Right lung (tissue), 5 donors: ENCODE data around the gene COPRS. TPM values are rescaled to one million over a fixed set of nuclear protein-coding genes. Genes with fewer than 3 reads are reported as not detected.
"Not testable (repeated sequence)": the region's sequence is repeated elsewhere in the genome, so short reads cannot be mapped to it uniquely, and the experiment has no call there.

Source experiments
- DNase-seq, 2 donors: peaks; one replicate each; pipeline ENCODE4 v3.0.0-alpha.2; 2013
- polyA plus RNA-seq, 5 donors: library from polyadenylated mRNA; unstranded; fragments of 120-200 nt; gene quantifications; one replicate each; pipeline versions ENCODE4 v1.2.1 to v1.2.3, GENCODE V29; 2013; ENCODE audit warnings: inconsistent platforms in 1 of 5, low replicate concordance in 1 of 5; ENCODE audit not compliant: insufficient read length in 5 of 5, insufficient read depth in 1 of 5

The COPRS gene
- polyA plus RNA-seq, 5 donors = 33.8 to 44.9 (median 38.3) TPM

GRCh38 chr17:31854672-31855071 lies 4.4 kb downstream of the COPRS start:
- no peak for DNase-seq

DNA sequence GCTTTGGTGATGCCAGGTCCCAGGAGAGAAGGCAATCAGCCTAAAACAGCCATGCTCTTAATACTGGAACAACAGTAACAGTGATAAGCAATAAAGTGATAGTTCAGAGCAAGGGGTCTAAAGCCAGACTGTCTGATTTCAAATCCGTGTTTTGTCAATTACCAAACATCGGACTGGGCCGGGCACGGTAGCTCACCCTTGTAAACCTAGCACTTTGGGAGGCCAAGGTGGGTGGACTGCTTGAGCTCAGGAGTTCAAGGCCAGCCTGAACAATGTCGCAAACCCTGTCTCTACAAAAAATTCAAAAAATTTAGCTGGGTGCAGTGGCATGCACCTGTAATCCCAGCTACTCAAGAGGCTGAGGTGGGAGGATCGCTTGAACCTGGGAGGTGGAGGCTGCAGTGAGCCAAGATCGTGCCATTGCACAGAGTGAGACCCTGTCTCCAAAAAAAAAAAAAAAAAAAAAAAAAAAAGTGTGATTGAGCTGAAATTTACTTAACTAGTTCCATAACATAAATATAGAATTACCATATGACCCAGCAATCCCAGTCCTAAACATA lies 5.1 kb downstream of the COPRS start:
- no peak for DNase-seq

GRCh38 chr17:31845291-31845690 lies 13.8 kb downstream of the COPRS start:
- DNase-seq = no peak

GRCh38 chr17:31843070-31843745 lies 15.8 kb downstream of the COPRS start:
- peak; percentile 41 to 49 for DNase-seq

DNA sequence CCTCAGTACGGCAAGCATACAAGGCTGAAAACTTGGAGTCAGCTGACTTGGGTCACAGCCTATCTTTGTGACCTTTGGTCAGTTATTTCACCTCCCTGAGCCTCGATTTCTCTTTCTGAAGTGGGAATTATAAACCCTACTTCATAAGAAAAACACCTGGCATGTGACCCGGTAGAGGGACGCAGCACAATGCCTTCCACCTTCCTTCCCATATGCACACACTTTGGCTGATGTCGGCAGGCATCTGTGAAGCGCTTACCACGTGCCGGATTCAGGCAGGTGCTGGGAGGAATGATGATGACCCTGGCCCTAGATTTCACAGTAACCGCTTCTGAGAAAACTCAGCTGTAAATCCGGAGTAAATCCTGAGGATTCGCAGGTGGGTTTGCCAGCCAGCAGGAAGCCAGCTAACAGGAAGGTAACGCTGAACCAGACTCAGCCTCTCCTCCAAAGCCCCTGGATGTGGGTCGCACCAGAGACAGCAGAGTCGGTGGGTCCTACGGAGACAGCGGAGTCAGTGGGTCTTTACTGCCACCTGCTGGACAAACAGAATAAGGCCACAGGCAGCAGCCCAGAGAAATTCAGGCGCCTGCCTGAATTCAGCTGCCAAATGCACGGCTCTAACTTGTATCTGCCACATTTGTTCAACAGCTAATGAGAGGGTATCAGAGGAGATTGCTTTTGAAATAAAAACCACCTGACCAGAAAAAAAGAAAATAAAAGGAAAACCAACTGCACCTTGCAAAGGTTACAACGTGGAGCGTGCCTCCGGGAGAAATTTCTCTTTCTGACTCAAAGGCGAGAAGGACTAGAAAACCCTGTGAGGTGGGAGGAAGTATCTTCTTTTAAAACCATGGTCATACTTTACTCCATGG lies 16.6 kb downstream of the COPRS start:
- DNase-seq = peak; percentile 77 to 81

DNA sequence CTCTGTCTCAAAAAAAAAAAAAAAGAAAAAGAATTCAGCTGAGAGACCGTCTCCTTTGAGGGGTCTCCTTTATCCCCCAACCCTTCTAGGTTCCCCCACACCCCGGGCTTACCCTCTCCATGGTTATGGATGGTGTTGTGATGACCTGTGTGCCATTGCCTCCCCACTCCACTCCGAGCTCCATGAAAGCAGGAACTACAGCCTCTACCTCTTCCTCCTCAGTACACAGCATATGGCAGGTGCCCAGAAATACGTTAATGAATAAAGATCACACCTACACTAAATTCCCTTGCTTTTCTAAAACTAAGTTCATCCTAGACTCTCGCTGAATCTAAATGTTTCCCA lies 17.2 kb downstream of the COPRS start:
- DNase-seq = no peak

- DNase-seq = no peak
Measured at GRCh38 chr17:31838636-31839225, 20.3 kb downstream of the COPRS start.

DNA sequence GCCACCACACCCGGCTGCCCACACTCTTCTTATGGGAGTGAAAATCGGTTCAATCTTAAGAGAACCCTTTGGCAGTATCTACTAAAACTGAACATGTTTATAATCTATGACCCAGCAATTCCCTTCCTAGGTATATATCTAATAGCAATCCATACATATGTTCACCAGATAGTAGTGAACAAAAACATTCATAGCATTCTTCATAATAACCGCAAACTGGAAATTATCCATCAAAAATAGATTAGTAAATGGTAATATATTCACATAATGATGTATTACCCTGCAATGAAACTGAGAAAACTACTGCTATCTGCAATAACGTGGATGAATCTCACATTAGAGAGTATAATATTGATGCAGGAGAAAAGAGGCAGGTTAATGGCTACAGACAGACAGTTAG lies 23.1 kb downstream of the COPRS start:
- no peak for DNase-seq

- no peak for DNase-seq
Measured at GRCh38 chr17:31834448-31834847, 24.6 kb downstream of the COPRS start.

DNA sequence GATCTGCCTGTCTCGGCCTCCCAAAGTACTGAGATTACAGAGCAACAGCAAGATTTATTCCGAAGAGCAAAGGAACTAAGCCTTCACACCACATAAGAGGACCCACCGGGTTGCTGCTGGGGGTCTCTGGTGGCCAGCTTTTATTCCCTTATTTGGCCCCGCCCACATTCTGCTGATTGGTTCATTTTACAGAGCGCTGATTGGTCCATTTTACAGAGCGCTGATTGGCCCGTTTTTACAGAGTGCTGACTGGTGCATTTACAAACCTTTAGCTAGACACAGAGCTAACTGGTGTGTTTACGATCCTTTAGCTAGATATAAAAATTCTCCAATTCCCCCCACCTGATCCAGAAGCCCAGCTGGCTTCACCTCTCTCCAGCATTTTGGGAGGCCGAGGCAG lies 26.3 kb downstream of the COPRS start:
- no peak for DNase-seq

- no peak for DNase-seq
Measured at GRCh38 chr17:31830971-31831858, 27.8 kb downstream of the COPRS start.

DNA sequence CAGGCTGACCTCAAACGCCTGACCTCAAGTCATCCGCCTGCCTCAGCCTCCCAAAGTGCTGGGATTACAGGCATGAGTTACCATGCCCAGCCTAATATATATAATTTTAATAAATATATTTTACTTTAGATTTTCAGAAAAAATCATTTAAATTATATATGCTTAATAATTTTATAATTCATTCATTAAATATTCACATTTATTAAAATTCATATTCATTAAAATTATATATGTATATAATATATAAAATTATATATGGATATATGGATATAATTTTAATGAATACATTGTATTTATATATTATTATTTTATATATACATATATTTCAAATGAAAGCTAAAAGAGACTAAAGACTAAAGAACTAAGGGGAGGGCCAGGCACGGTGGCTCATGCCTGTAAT lies 29.4 kb downstream of the COPRS start:
- no peak for DNase-seq

DNA sequence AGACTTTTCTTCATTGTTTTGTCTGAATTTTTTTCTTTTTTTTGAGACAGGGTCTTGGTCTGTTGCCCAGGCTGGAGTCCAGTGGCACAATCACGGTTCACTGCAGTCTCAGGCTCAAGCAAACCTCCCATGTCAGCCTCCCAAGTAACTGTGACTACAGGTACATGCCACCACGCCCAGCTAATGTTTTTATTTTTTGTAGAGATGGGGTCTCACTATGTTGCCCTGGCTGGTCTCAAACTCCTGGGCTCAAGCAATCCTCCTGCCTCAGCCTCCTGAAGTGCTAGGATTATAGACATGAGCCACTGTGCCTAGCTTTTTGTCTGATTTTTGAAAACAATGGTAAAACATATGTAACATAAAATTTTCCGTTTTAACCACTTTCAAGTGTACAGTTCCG lies 30.1 kb downstream of the COPRS start:
- not testable (repeated sequence) for DNase-seq

DNA sequence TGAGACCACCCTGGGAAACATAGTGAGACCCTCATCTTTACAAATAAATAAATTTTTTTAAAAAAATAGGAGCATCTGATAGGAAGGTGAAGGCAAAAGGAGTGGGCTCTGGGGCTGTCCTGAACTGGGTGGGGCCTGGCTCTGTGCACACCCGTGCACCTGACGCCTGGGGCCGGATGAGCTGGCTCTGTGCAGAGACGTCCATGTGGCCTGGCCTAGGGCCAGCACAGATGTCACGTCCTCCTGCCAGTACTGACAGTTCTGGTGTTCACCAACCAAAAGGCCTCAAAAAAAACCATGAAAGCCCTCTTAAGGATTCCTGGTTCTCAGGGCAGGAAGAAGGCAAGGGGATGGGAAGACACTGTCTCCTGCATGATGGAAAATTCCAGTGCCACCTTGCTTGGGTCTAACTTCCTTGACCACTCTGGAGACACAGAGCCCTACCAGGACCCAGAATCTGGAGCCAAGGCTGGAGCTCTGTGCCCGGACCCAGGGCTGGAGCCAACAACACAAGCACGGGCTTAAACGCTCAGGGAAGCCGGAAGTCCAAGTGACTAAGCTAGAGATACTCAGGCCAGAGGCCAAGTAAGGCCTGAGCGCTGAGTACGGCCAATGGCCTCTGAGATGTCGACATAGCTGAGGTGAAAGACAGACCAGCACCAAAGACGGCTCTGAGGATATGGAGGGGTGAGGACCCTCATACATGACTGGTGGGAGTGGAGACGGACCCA lies 32.9 kb downstream of the COPRS start:
- no peak for DNase-seq

DNA sequence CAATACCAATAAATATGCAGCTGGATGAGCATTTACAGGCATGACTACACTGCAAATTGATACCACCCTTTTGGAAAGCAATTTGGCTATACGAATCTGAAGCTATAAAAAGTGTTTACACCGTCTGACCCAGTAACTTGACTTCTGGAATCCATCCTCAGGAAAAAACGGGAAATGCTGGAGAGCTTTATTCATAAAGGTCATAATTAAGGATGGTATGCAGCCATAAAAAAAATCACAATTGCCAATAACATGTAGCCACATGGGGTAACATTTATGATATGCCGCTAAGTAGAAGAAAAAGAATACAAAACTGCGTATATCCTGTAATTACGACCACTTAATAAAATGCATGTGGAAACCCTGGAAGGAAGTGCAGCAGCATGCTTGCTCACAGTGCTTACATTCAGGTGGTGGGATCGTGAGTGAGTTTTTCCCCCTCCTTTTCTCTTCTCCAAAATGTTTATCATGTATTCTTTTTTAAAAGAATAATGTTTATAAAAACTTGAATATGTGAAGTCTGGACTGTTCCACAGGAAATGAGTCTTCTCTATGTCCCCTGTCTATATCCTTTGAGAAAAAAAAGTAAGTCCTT lies 34.2 kb downstream of the COPRS start:
- no peak for DNase-seq

GRCh38 chr17:31823014-31823413 lies 36.0 kb downstream of the COPRS start:
- no peak for DNase-seq

DNA sequence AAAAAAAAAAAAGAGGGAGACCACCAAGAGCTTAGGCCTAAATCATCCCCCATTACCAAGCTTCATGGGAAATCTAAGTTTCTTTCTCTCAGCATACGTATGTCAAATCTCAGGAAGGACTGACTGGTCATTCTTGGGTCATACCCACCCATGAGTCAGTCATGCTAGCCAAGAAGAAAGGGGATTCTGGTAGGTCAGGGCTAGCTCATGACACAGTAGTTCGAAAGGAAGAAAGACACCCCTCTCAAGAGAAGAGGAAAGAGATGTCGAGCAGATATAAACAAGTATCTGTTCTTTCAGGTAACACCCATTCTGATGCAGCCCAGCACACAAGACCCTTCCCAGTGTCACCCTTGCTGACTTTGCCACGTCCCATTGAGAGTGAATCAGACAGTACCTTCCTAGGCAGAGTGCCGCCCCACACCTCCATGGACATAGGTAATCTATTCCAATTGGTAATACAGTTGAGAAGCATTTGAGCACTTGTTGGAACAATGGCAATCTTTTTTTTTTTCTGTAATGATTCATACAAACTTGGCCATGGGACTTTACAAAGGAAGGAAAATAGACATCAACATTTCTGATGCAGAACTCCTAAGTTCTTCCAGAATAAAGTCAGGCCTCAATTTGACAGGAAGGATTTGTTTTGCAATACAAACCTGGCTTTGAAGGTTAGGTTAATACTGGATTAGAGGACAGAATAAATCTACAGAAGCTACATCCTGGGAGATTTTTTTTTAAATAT lies 38.2 kb downstream of the COPRS start:
- no peak for DNase-seq

DNA sequence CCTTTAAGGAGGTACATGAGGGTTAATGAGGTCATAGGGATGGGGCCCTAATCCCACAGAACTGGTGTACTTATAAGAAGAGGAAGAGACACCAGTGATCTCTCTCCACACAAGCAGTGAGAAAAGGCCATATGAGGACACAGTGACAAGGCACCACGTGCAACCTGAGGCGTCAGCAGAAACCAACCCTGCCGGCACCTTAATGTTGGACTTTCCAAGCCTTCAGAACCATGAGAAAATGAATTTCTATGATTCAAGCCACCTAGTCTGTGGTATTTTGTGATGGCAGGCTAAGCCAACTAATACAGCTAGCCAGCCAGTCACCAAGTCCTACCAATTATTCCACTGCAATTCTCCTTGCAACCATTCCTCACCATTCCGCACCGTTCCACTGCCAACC lies 39.5 kb downstream of the COPRS start:
- no peak for DNase-seq

DNA sequence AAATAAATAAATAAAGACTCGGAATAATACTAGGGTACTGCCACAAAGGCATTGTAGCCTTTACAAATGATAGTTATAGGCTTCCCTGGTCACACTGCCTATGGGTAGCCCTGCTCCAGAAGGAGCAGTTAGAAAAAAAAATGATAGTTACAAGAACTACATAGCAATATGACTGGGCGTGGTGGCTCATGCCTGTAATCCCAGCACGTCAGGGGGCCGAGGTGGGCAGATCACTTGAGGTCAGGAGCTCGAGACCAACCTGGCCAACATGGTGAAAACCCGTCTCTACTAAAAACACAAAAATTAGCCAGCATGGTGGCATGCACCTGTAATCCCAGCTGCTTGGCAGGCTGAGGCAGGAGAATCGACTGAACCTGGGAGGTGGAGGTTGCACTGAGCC lies 40.2 kb downstream of the COPRS start:
- DNase-seq = not testable (repeated sequence)
